Uterus (tissue), 2 donors: ENCODE data around the gene CPT1A.

Experiments used
- POLR2A ChIP-seq, 2 donors: fragments of 450-650 bp; IDR thresholded peaks; one replicate each; pipeline ENCODE4 v1.6.1; 2016; ENCODE audit warnings: antibody characterized with exemption in 2 of 2, mild to moderate bottlenecking in 1 of 2, moderate library complexity in 1 of 2
- TF ChIP-seq, protein P1 (sequence below), 4 experiments: fragments of 200-600 bp in 2 of 4; fragments of 450-650 bp in 2 of 4; sonication (generic) in 2 of 4; IDR thresholded peaks; one replicate each; pipeline ENCODE4 v1.5.1; 2016 to 2019; ENCODE audit warnings: antibody characterized with exemption in 4 of 4, mild to moderate bottlenecking in 2 of 4, moderate library complexity in 1 of 4

GRCh38 chr11:68835749-68836148 lies 6.0 kb downstream of the CPT1A start:
- TF ChIP-seq, protein P1, sequence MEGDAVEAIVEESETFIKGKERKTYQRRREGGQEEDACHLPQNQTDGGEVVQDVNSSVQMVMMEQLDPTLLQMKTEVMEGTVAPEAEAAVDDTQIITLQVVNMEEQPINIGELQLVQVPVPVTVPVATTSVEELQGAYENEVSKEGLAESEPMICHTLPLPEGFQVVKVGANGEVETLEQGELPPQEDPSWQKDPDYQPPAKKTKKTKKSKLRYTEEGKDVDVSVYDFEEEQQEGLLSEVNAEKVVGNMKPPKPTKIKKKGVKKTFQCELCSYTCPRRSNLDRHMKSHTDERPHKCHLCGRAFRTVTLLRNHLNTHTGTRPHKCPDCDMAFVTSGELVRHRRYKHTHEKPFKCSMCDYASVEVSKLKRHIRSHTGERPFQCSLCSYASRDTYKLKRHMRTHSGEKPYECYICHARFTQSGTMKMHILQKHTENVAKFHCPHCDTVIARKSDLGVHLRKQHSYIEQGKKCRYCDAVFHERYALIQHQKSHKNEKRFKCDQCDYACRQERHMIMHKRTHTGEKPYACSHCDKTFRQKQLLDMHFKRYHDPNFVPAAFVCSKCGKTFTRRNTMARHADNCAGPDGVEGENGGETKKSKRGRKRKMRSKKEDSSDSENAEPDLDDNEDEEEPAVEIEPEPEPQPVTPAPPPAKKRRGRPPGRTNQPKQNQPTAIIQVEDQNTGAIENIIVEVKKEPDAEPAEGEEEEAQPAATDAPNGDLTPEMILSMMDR (IDR thresholded peaks at IDR 0.05) = no peak
- TF ChIP-seq POLR2A (IDR thresholded peaks at IDR 0.05) = no peak
